GM21723 (cell line): Measurements from ENCODE around the gene ARMC8.

Source experiments
- ATAC-seq: cut with Tn5 transposase; IDR thresholded peaks from one replicate; pipeline ENCODE4 v1.9.1; 2021; ENCODE audit warnings: mild to moderate bottlenecking, moderate library complexity; ENCODE audit not compliant: unreplicated experiment

The ARMC8 gene

DNA sequence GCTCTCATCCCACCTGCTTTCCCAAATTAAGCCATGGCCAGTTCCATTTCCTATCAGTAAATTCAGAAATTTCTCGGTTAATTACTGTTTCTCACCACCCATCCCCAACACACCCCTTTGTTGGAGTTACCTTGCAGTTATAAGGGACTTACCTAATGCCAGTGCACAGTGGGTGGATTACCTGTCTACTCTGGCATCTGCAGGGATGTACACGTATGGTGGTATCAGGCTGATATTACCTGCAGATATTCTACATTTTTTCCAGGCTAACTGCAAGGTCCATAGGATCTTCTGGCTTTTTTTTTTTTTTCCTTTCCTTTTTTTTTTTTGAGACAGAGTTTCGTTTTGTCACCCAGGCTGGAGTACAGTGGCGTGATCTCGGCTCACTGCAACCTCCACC lies 153.4 kb downstream of the ARMC8 start:
- ATAC-seq = no peak

DNA sequence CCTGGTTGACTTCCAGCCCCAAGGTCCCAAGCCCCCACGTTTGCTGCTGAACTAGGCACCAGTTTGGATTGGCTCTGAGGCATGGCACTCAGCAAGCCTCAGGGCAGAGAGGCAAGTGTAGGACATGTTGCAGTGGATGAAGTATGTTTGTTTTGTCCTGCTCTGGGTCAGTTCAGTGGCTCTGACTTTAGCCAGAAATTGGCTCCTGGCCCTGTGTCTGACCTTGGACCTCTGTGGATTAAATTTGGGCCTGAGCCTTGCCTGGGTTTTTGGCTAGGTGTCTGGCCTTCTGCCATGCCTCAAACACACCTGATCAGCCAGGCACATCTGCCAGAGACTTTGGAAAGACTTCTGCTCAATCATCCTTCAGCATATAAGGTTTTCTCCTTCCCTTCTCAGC lies 157.7 kb downstream of the ARMC8 start:
- ATAC-seq = no peak
